ENCODE results near the gene MID1.

Gene MID1

GRCh38 chrX:10423716-10424115, 196.7 kb downstream of the MID1 start:
- no peak for DNase-seq

GRCh38 chrX:10420134-10420533, 200.3 kb downstream of the MID1 start:
- DNase-seq: peak; percentile 35

GRCh38 chrX:10416424-10416823, 204.0 kb downstream of the MID1 start:
- DNase-seq: no peak

- DNase-seq: no peak
Observed at GRCh38 chrX:10415306-10416001, 204.9 kb downstream of the MID1 start.

DNA sequence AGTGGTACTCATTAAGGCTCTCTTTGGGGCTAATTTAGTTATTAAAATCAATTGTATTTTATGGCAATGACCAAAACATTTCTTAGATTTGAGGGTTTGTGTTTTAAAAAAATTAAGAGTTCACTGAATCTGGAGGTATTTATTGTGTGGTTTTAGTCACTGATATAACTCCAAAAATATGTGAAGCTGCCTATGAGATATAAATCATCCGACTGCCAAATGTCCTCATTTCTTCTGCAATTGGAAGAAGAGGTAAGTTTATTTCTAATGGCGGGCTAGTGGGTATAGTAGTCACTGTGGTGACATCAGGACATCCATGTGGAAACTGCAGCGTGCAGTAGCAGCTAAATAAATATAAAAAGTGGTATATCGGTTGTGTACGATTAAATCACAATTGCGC, 205.5 kb downstream of the MID1 start:
- no peak for DNase-seq

GRCh38 chrX:10414156-10414824, 206.1 kb downstream of the MID1 start:
- DNase-seq: no peak

DNA sequence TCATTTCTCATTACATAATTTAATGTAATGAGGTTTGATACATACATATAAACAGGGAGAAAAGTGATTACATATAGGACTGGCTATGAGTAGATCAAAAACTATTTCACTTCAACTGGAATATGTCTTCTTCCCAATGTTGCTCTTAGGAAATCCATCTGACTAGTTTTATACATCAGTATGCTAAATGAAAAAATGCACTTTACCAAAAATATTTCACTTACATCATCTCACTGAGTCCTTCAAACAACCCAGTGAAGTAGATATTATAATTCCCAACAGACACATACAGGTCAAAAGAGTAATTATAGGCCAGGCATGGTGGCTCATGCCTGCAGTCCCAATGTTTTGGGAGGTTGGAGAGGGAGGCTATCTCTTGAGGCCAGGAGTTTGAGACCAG, 215.9 kb downstream of the MID1 start:
- no peak for DNase-seq

DNA sequence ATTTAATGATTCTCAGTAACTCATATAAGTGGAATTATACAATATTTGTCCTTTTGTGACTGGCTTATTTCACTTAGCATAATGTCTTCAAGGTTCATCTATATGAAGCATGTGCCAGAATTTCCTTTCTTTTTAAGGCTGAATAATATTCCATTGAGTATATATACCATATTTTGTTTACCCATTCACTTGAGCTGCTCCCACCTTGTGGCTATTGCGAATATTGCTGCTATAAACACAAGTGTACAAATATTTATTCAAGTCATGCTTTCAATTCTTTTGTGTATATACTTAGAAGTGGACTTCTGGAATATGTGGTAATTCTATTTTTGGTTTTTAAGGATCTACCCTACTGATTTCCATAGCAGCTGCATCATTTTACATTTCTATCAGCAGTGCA, 219.1 kb downstream of the MID1 start:
- DNase-seq: no peak

- DNase-seq: no peak
Observed at GRCh38 chrX:10399043-10399741, 221.2 kb downstream of the MID1 start.

GRCh38 chrX:10398215-10398614, 222.2 kb downstream of the MID1 start:
- no peak for DNase-seq

DNA sequence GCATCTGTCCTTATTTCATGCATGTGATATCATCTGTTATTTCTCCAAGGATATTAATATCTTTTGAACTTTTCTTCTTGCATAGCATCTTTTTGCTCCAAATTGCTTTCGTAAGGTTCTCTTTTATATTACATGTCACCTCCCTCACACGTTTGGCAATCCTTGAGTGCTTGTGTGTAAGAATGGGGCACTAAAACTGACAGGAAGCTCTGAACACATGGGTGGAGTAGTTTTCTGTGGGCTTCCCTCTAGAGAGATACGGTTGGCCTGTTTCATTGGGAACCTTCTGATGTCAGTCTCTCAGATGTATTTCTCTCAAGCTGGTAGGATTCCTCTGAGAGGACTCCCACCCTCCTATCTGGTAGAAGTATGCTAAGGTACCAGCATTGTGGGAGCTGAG, 223.0 kb downstream of the MID1 start:
- no peak for DNase-seq

DNA sequence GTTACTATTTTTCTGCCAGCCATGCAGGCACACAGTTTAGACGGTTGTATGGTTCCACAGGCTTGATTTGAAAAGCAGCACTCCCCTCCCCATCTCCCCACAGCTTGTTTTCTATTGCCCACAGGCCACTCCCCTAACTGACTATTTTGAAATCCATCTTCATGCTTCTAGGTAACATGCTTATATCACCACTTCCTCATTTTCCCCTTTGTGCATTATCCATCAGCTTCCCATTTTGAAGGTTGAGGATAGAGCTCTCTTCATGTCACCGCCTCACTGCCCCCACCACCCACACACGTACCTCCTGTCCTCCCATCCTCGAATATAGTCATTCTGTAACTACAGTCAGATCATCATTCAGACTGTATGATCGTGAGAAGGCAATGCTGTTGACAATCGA, 224.7 kb downstream of the MID1 start:
- no peak for DNase-seq

Data from NCI-H345 (cell line).